ENCODE measurements around the gene RASGRP3. TPM values are rescaled to one million over a fixed set of nuclear protein-coding genes. Genes with fewer than 3 reads are reported as not detected.

RASGRP3 gene
- total RNA-seq, 5 donors from 2014 or later (not counting 1 experiment from before 2014, with no cell fraction given) = 2.7 to 7.0 (median 4.4) TPM

- H3K4me3 ChIP-seq (ENCODE audit: control insufficient read depth in 1 of 2, extremely low read depth in 1 of 2, low read length in 1 of 2) = no peak overlapping the region
- H3K9me3 ChIP-seq = no peaks in the 10 kb centered on the region
- no peaks in the 10 kb centered on the region for H3K36me3 ChIP-seq (ENCODE audit: control insufficient read depth in 2 of 2, extremely low read depth in 1 of 2, insufficient read depth in 1 of 2, low read length in 1 of 2)
- 91% methylated on average over 6 of the region's 8 CpGs for WGBS (ENCODE audit: insufficient coverage)
- DNase-seq = no peak
- peaks cover 25 to 53% (median 31%) of the 10 kb centered on the region in 3 donors for H3K4me1 Mint-ChIP-seq
- peaks cover 0 to 7% of the 10 kb centered on the region in 2 experiments for H3K4me1 ChIP-seq (ENCODE audit: control insufficient read depth in 1 of 2, extremely low read depth in 1 of 2, insufficient read depth in 2 of 2, low read length in 2 of 2)
- H3K27ac Mint-ChIP-seq = no peak overlapping the region
- no peaks in the 10 kb centered on the region for H3K27me3 Mint-ChIP-seq
- no peaks in the 10 kb centered on the region for H3K27me3 ChIP-seq (replicated peaks in 1 of 2; ENCODE audit: control insufficient read depth in 2 of 2, extremely low read depth in 1 of 2, insufficient read depth in 2 of 2, low read length in 1 of 2)
- peaks cover 4% of the 10 kb centered on the region for H3K36me3 Mint-ChIP-seq
- ChIA-PET POLR2A (interaction anchor here in 1 of 2 donors (0.7 kb wide), 1 partner anchor 15 kb away, joined by 3 read pairs; no protein-coding TSS in a partner anchor), CTCF (no interaction called here)
- no peak for ATAC-seq (replicated peaks in 1 of 4)
- no peak overlapping the region for H3K27ac ChIP-seq (ENCODE audit: low read length)
- no peaks in the 10 kb centered on the region for H3K9me3 Mint-ChIP-seq
- H3K4me3 Mint-ChIP-seq = no peak overlapping the region
Measured at GRCh38 chr2:33494877-33495641, 18.6 kb downstream of the RASGRP3 start.

GRCh38 chr2:33495683-33496082 is 19.2 kb downstream of the RASGRP3 start:
- H3K4me3 ChIP-seq (ENCODE audit: control insufficient read depth in 1 of 2, extremely low read depth in 1 of 2, low read length in 1 of 2) = no peak overlapping the region
- H3K9me3 Mint-ChIP-seq = no peaks in the 10 kb centered on the region
- H3K4me1 ChIP-seq (ENCODE audit: control insufficient read depth in 1 of 2, extremely low read depth in 1 of 2, insufficient read depth in 2 of 2, low read length in 2 of 2) = peaks cover 0 to 7% of the 10 kb centered on the region in 2 experiments
- no peak overlapping the region for H3K27ac Mint-ChIP-seq
- H3K27me3 Mint-ChIP-seq = no peaks in the 10 kb centered on the region
- H3K4me1 Mint-ChIP-seq = peaks cover 25 to 48% (median 31%) of the 10 kb centered on the region in 3 donors
- ChIA-PET CTCF (no interaction called here), POLR2A (no interaction called here)
- ATAC-seq (replicated peaks in 1 of 4) (no peak), DNase-seq (no peak)
- no peaks in the 10 kb centered on the region for H3K9me3 ChIP-seq
- no peaks in the 10 kb centered on the region for H3K36me3 ChIP-seq (ENCODE audit: control insufficient read depth in 2 of 2, extremely low read depth in 1 of 2, insufficient read depth in 1 of 2, low read length in 1 of 2)
- H3K27me3 ChIP-seq (replicated peaks in 1 of 2; ENCODE audit: control insufficient read depth in 2 of 2, extremely low read depth in 1 of 2, insufficient read depth in 2 of 2, low read length in 1 of 2) = no peaks in the 10 kb centered on the region
- WGBS (ENCODE audit: insufficient coverage) = 100% methylated on average over 1 of the region's 2 CpGs
- H3K4me3 Mint-ChIP-seq = no peak overlapping the region
- no peak overlapping the region for H3K27ac ChIP-seq (ENCODE audit: low read length)
- peaks cover 7% of the 10 kb centered on the region for H3K36me3 Mint-ChIP-seq

GRCh38 chr2:33496150-33496549 is 19.7 kb downstream of the RASGRP3 start:
- no peak for DNase-seq
- WGBS (ENCODE audit: insufficient coverage) = no CpG with 5 or more reads among the region's 2 CpGs
- Histone ChIP-seq H3K36me3 (ENCODE audit: control insufficient read depth in 2 of 2, extremely low read depth in 1 of 2, insufficient read depth in 1 of 2, low read length in 1 of 2) (no peaks in the 10 kb centered on the region), H3K9me3 (no peaks in the 10 kb centered on the region), H3K4me3 (ENCODE audit: control insufficient read depth in 1 of 2, extremely low read depth in 1 of 2, low read length in 1 of 2) (no peak overlapping the region), H3K4me1 (ENCODE audit: control insufficient read depth in 1 of 2, extremely low read depth in 1 of 2, insufficient read depth in 2 of 2, low read length in 2 of 2) (peaks cover 0 to 7% of the 10 kb centered on the region in 2 experiments), H3K27me3 (replicated peaks in 1 of 2; ENCODE audit: control insufficient read depth in 2 of 2, extremely low read depth in 1 of 2, insufficient read depth in 2 of 2, low read length in 1 of 2) (no peaks in the 10 kb centered on the region), H3K27ac (ENCODE audit: low read length) (no peak overlapping the region)
- peaks cover 25 to 48% (median 31%) of the 10 kb centered on the region in 3 donors for H3K4me1 Mint-ChIP-seq
- H3K4me3 Mint-ChIP-seq = no peak overlapping the region
- no peaks in the 10 kb centered on the region for H3K9me3 Mint-ChIP-seq
- ChIA-PET CTCF (interaction anchor here in 1 of 2 donors (1.0 kb wide), 1 partner anchor 16 kb away, joined by 5 read pairs; no protein-coding TSS in a partner anchor), POLR2A (interaction anchor here in 1 of 2 donors (1.4 kb wide), 1 partner anchor 21 kb away, joined by 4 read pairs; no protein-coding TSS in a partner anchor)
- peak overlapping the region; percentile 28 to 44 for H3K27ac Mint-ChIP-seq
- no peak for ATAC-seq (replicated peaks in 1 of 4)
- no peaks in the 10 kb centered on the region for H3K27me3 Mint-ChIP-seq
- H3K36me3 Mint-ChIP-seq = peaks cover 7% of the 10 kb centered on the region

GRCh38 chr2:33496726-33497125 is 20.3 kb downstream of the RASGRP3 start:
- no peaks in the 10 kb centered on the region for H3K27me3 ChIP-seq (replicated peaks in 1 of 2; ENCODE audit: control insufficient read depth in 2 of 2, extremely low read depth in 1 of 2, insufficient read depth in 2 of 2, low read length in 1 of 2)
- H3K9me3 ChIP-seq = no peaks in the 10 kb centered on the region
- H3K36me3 Mint-ChIP-seq = peaks cover 7% of the 10 kb centered on the region
- no peaks in the 10 kb centered on the region for H3K27me3 Mint-ChIP-seq
- no peaks in the 10 kb centered on the region for H3K9me3 Mint-ChIP-seq
- no peak overlapping the region for H3K4me3 ChIP-seq (ENCODE audit: control insufficient read depth in 1 of 2, extremely low read depth in 1 of 2, low read length in 1 of 2)
- no CpG with 5 or more reads among the region's 2 CpGs for WGBS (ENCODE audit: insufficient coverage)
- no peaks in the 10 kb centered on the region for H3K36me3 ChIP-seq (ENCODE audit: control insufficient read depth in 2 of 2, extremely low read depth in 1 of 2, insufficient read depth in 1 of 2, low read length in 1 of 2)
- H3K4me1 Mint-ChIP-seq = peaks cover 25 to 45% (median 31%) of the 10 kb centered on the region in 3 donors
- no peak for ATAC-seq (replicated peaks in 1 of 4)
- no peak overlapping the region for H3K27ac ChIP-seq (ENCODE audit: low read length)
- DNase-seq = no peak
- no peak overlapping the region for H3K4me3 Mint-ChIP-seq
- ChIA-PET POLR2A (interaction anchor here in 1 of 2 donors (1.4 kb wide), 1 partner anchor 21 kb away, joined by 4 read pairs; no protein-coding TSS in a partner anchor), CTCF (interaction anchor here in 1 of 2 donors (1.0 to 1.7 kb wide), 2 partner anchors 16 to 21 kb away, joined by 5 to 9 read pairs; no protein-coding TSS in a partner anchor)
- H3K27ac Mint-ChIP-seq = peak overlapping the region; percentile 28 to 44
- H3K4me1 ChIP-seq (ENCODE audit: control insufficient read depth in 1 of 2, extremely low read depth in 1 of 2, insufficient read depth in 2 of 2, low read length in 2 of 2) = peaks cover 0 to 7% of the 10 kb centered on the region in 2 experiments

DNA sequence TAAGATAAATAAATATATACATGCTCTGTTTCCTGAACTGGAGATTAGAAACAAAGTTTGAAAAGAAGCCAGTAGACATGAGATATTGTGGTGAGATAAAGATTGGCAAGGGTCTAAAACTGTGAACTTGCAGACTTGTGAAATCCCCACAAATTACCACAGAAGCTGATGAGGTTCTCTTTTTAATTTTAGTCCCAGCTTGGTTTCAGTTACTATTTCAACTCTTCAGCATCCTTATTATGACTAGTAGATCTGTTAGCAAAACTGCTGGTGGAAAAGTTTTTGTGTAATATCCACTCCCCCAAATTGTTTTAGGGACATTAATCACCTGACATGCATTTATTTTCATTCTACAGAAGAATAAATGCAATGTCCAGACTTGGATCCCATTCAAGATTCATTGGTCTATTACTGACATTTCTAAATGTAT is 20.8 kb downstream of the RASGRP3 start:
- peak overlapping the region in 1 of 2 donors; percentile 45 for H3K27ac Mint-ChIP-seq
- H3K36me3 Mint-ChIP-seq = peaks cover 7% of the 10 kb centered on the region
- ATAC-seq (replicated peaks in 1 of 4) (peak; percentile 27 to 83 (median 42)), DNase-seq (peak in 1 of 35 experiments; percentile 58)
- H3K27me3 Mint-ChIP-seq = no peaks in the 10 kb centered on the region
- ChIA-PET POLR2A (interaction anchor here in 1 of 2 donors (1.4 kb wide), 1 partner anchor 22 kb away, joined by 4 read pairs; no protein-coding TSS in a partner anchor), CTCF (interaction anchor here in 1 of 2 donors (1.0 to 1.7 kb wide), 2 partner anchors 17 to 22 kb away, joined by 5 to 9 read pairs; no protein-coding TSS in a partner anchor)
- H3K4me1 ChIP-seq (ENCODE audit: control insufficient read depth in 1 of 2, extremely low read depth in 1 of 2, insufficient read depth in 2 of 2, low read length in 2 of 2) = peaks cover 0 to 7% of the 10 kb centered on the region in 2 experiments
- H3K4me3 ChIP-seq (ENCODE audit: control insufficient read depth in 1 of 2, extremely low read depth in 1 of 2, low read length in 1 of 2) = no peak overlapping the region
- H3K4me3 Mint-ChIP-seq = no peak overlapping the region
- no peaks in the 10 kb centered on the region for H3K27me3 ChIP-seq (replicated peaks in 1 of 2; ENCODE audit: control insufficient read depth in 2 of 2, extremely low read depth in 1 of 2, insufficient read depth in 2 of 2, low read length in 1 of 2)
- peaks cover 25 to 43% (median 31%) of the 10 kb centered on the region in 3 donors for H3K4me1 Mint-ChIP-seq
- H3K9me3 Mint-ChIP-seq = no peaks in the 10 kb centered on the region
- no peaks in the 10 kb centered on the region for H3K36me3 ChIP-seq (ENCODE audit: control insufficient read depth in 2 of 2, extremely low read depth in 1 of 2, insufficient read depth in 1 of 2, low read length in 1 of 2)
- H3K9me3 ChIP-seq = no peaks in the 10 kb centered on the region
- H3K27ac ChIP-seq (ENCODE audit: low read length) = no peak overlapping the region

GRCh38 chr2:33498291-33498956 is 22.0 kb downstream of the RASGRP3 start:
- Histone ChIP-seq H3K9me3 (no peaks in the 10 kb centered on the region), H3K27ac (ENCODE audit: low read length) (no peak overlapping the region), H3K4me3 (ENCODE audit: control insufficient read depth in 1 of 2, extremely low read depth in 1 of 2, low read length in 1 of 2) (no peak overlapping the region), H3K27me3 (replicated peaks in 1 of 2; ENCODE audit: control insufficient read depth in 2 of 2, extremely low read depth in 1 of 2, insufficient read depth in 2 of 2, low read length in 1 of 2) (no peaks in the 10 kb centered on the region), H3K4me1 (ENCODE audit: control insufficient read depth in 1 of 2, extremely low read depth in 1 of 2, insufficient read depth in 2 of 2, low read length in 2 of 2) (peaks cover 0 to 7% of the 10 kb centered on the region in 2 experiments), H3K36me3 (ENCODE audit: control insufficient read depth in 2 of 2, extremely low read depth in 1 of 2, insufficient read depth in 1 of 2, low read length in 1 of 2) (no peaks in the 10 kb centered on the region)
- Mint-ChIP-seq H3K27me3 (no peaks in the 10 kb centered on the region), H3K4me3 (peak overlapping the region in 1 of 3 donors; percentile 5), H3K4me1 (peaks cover 25 to 41% (median 31%) of the 10 kb centered on the region in 3 donors), H3K36me3 (peaks cover 7% of the 10 kb centered on the region), H3K27ac (peak overlapping the region in 1 of 2 donors; percentile 66), H3K9me3 (no peaks in the 10 kb centered on the region)
- CTCF ChIA-PET = interaction anchor here in 1 of 2 donors (0.6 to 1.7 kb wide), 2 partner anchors 23 to 899 kb away, joined by 4 to 9 read pairs; no protein-coding TSS in a partner anchor
- peak in 1 of 4 experiments; percentile 30 for ATAC-seq (replicated peaks in 1 of 4)
- 60% methylated on average over 1 of the region's 5 CpGs for WGBS (ENCODE audit: insufficient coverage)
- POLR2A ChIA-PET = interaction anchor here in 1 of 2 donors (0.6 kb wide), 1 partner anchor 25 kb away, joined by 4 read pairs; no protein-coding TSS in a partner anchor
- DNase-seq = no peak

All from T-cell (primary cell).